Activated CD4-positive, alpha-beta T cell treated with anti-CD3 and anti-CD28 coated beads, Interleukin-10, Interleukin-2, amounts not matched to agents 100 ng/mL and 50 ng/mL, durations not matched to agents 16 hours and 8 hours (primary cell): Measurements from ENCODE around the gene MRPL44.

Source experiments
- DNase-seq: peaks from one replicate; pipeline ENCODE4 v3.0.0-alpha.2; 2020

The MRPL44 gene

GRCh38 chr2:223937535-223937934 is 19.7 kb upstream of the MRPL44 start:
- no peak for DNase-seq

GRCh38 chr2:223939438-223939837 is 17.8 kb upstream of the MRPL44 start:
- peak; percentile 53 for DNase-seq

GRCh38 chr2:223941579-223942277 is 15.5 kb upstream of the MRPL44 start:
- DNase-seq = peak; percentile 96

- DNase-seq = no peak
Observed at GRCh38 chr2:223943135-223943534, 14.1 kb upstream of the MRPL44 start.

- DNase-seq = no peak
Observed at GRCh38 chr2:223943561-223944008, 13.7 kb upstream of the MRPL44 start.

- DNase-seq = peak; percentile 48
Observed at GRCh38 chr2:223944166-223944702, 13.0 kb upstream of the MRPL44 start.

- DNase-seq = peak; percentile 92
Observed at GRCh38 chr2:223944703-223945531, 12.3 kb upstream of the MRPL44 start, which contains the start of gene WDFY1. Gene WDFY1, minus strand, starts transcription at chr2:223945335. Its CDS starts 51 bp downstream, at chr2:223945284.

- DNase-seq = no peak
Observed at GRCh38 chr2:223945755-223946154, 11.5 kb upstream of the MRPL44 start.

- DNase-seq = no peak
Observed at GRCh38 chr2:223947711-223948205, 9.5 kb upstream of the MRPL44 start.

- no peak for DNase-seq
Observed at GRCh38 chr2:223949241-223949840, 7.9 kb upstream of the MRPL44 start.

GRCh38 chr2:223950448-223951347 is 6.6 kb upstream of the MRPL44 start:
- DNase-seq = no peak

GRCh38 chr2:223952280-223952968 is 4.8 kb upstream of the MRPL44 start:
- DNase-seq = no peak

GRCh38 chr2:223954401-223954800 is 2.9 kb upstream of the MRPL44 start:
- no peak for DNase-seq

- peak; percentile 59 for DNase-seq
Observed at GRCh38 chr2:223956300-223956699, 963 bp upstream of the MRPL44 start.

GRCh38 chr2:223959688-223960087 is 2.4 kb downstream of the MRPL44 start:
- DNase-seq = no peak

GRCh38 chr2:223967981-223968380 is 10.7 kb downstream of the MRPL44 start:
- no peak for DNase-seq

GRCh38 chr2:223969315-223969714 is 12.1 kb downstream of the MRPL44 start:
- DNase-seq = no peak

GRCh38 chr2:223969856-223970255 is 12.6 kb downstream of the MRPL44 start:
- no peak for DNase-seq

- peak; percentile 69 for DNase-seq
Observed at GRCh38 chr2:223970343-223971128, 13.3 kb downstream of the MRPL44 start.

- no peak for DNase-seq
Observed at GRCh38 chr2:223971731-223972130, 14.5 kb downstream of the MRPL44 start.
